Astrocyte of the cerebellum (primary cell): Measurements from ENCODE around the gene MAP2.

Experiments used
- DNase-seq: peaks from one replicate; pipeline ENCODE4 v3.0.0-alpha.2; 2011; ENCODE audit warnings: low read depth
- H3K4me3 ChIP-seq: 2 replicates; pipeline ENCODE4 v1.5.1; 2011; ENCODE audit warnings: mild to moderate bottlenecking, low read depth, low read length, moderate library complexity
- CTCF ChIP-seq: IDR thresholded peaks from 2 replicates; pipeline ENCODE4 v1.5.1; 2012; ENCODE audit warnings: low read length, low read depth, moderate library complexity, mild to moderate bottlenecking; ENCODE audit errors: missing control alignments
- in situ Hi-C: cut with HindIII; loops from 2 replicates; pipeline ENCODE4 v1.10.0; 2017; ENCODE audit warnings: low sequenced_read_pairs

MAP2 gene

GRCh38 chr2:209460151-209460761 lies 36.4 kb downstream of the MAP2 start:
- no peak for TF ChIP-seq CTCF
- no peak for DNase-seq
- H3K4me3 ChIP-seq, result no peak overlapping the region
- in situ Hi-C loops, result no loop called here

- H3K4me3 ChIP-seq, result no peak overlapping the region
- in situ Hi-C loops, result no loop called here
- TF ChIP-seq CTCF, result peak; percentile 40
- no peak for DNase-seq
Measured at GRCh38 chr2:209463226-209463625, 39.4 kb downstream of the MAP2 start.

GRCh38 chr2:209463835-209464234 lies 40.0 kb downstream of the MAP2 start:
- no peak overlapping the region for H3K4me3 ChIP-seq
- no peak for TF ChIP-seq CTCF
- no peak for DNase-seq
- in situ Hi-C loops, result no loop called here

GRCh38 chr2:209468846-209469245 lies 45.0 kb downstream of the MAP2 start:
- no peak overlapping the region for H3K4me3 ChIP-seq
- DNase-seq, result no peak
- in situ Hi-C loops, result no loop called here
- no peak for TF ChIP-seq CTCF

DNA sequence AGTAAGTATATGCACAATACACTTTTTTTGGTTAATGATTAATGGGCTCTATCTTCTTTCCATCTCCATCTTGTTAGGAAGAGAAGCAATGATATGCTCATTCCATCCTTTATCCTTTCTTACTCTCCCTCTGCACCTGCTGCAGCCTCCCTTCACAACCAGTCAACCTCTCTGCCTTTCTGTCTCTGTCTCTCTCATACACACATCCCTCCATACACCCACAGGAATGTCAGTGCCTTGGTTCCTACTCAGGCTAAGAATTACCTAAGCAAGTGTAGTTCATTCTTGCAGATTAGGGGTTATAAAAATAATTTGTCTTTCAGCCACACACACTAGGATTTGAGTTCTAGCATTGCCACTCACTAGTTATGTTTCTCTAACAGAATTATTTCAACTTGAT lies 45.6 kb downstream of the MAP2 start:
- H3K4me3 ChIP-seq, result no peak overlapping the region
- no peak for DNase-seq
- in situ Hi-C loops, result no loop called here
- no peak for TF ChIP-seq CTCF

GRCh38 chr2:209470466-209470865 lies 46.6 kb downstream of the MAP2 start:
- in situ Hi-C loops, result no loop called here
- DNase-seq, result no peak
- no peak for TF ChIP-seq CTCF
- H3K4me3 ChIP-seq, result no peak overlapping the region

- in situ Hi-C loops, result no loop called here
- no peak for TF ChIP-seq CTCF
- DNase-seq, result no peak
- no peak overlapping the region for H3K4me3 ChIP-seq
Measured at GRCh38 chr2:209471037-209471436, 47.2 kb downstream of the MAP2 start.
